GM19455 (cell line): ENCODE measurements around the gene ACOD1.
"Not testable (repeated sequence)": the region's sequence is repeated elsewhere in the genome, so short reads cannot be mapped to it uniquely, and the experiment has no call there.

Experiments used
- ATAC-seq: cut with Tn5 transposase; IDR thresholded peaks from one replicate; pipeline ENCODE4 v1.9.1; 2021; ENCODE audit not compliant: unreplicated experiment

ACOD1 gene

GRCh38 chr13:76948149-76948548, at the start of gene ACOD1:
ACOD1 (plus strand) TSS chr13:76948511; CDS start chr13:76948559, 48 bp downstream.
- ATAC-seq, result no peak

GRCh38 chr13:76899066-76899465, 49.2 kb upstream of the ACOD1 start:
- not testable (repeated sequence) for ATAC-seq

GRCh38 chr13:76903544-76904162, 44.7 kb upstream of the ACOD1 start:
- peak; percentile 96 for ATAC-seq

- ATAC-seq, result no peak
Measured at GRCh38 chr13:76904507-76904906, 43.8 kb upstream of the ACOD1 start.

- ATAC-seq, result no peak
Measured at GRCh38 chr13:76912476-76912875, 35.8 kb upstream of the ACOD1 start.

- no peak for ATAC-seq
Measured at GRCh38 chr13:76913898-76914297, 34.4 kb upstream of the ACOD1 start.

GRCh38 chr13:76917095-76917494, 31.2 kb upstream of the ACOD1 start:
- ATAC-seq, result no peak

GRCh38 chr13:76917755-76918481, 30.4 kb upstream of the ACOD1 start:
- ATAC-seq, result not testable (repeated sequence)

GRCh38 chr13:76921516-76921915, 26.8 kb upstream of the ACOD1 start:
- ATAC-seq, result no peak

GRCh38 chr13:76925115-76925514, 23.2 kb upstream of the ACOD1 start:
- ATAC-seq, result no peak

- no peak for ATAC-seq
Measured at GRCh38 chr13:76927955-76928354, 20.4 kb upstream of the ACOD1 start.

- ATAC-seq, result no peak
Measured at GRCh38 chr13:76928456-76928855, 19.9 kb upstream of the ACOD1 start.

- ATAC-seq, result no peak
Measured at GRCh38 chr13:76929320-76929719, 19.0 kb upstream of the ACOD1 start.

- ATAC-seq, result no peak
Measured at GRCh38 chr13:76929851-76930374, 18.4 kb upstream of the ACOD1 start.

- ATAC-seq, result no peak
Measured at GRCh38 chr13:76932076-76932475, 16.2 kb upstream of the ACOD1 start.

GRCh38 chr13:76934671-76935070, 13.6 kb upstream of the ACOD1 start:
- ATAC-seq, result no peak

- no peak for ATAC-seq
Measured at GRCh38 chr13:76936763-76937162, 11.5 kb upstream of the ACOD1 start.

- ATAC-seq, result no peak
Measured at GRCh38 chr13:76937281-76937820, 11.0 kb upstream of the ACOD1 start.

- ATAC-seq, result no peak
Measured at GRCh38 chr13:76939215-76939614, 9.1 kb upstream of the ACOD1 start.

- ATAC-seq, result no peak
Measured at GRCh38 chr13:76942363-76942762, 5.9 kb upstream of the ACOD1 start.

GRCh38 chr13:76943646-76944045, 4.7 kb upstream of the ACOD1 start:
- ATAC-seq, result no peak

GRCh38 chr13:76944456-76944855, 3.9 kb upstream of the ACOD1 start:
- ATAC-seq, result no peak
